Measurements from ENCODE around the gene KRT23. TPM values are rescaled to one million over a fixed set of nuclear protein-coding genes. Genes with fewer than 3 reads are reported as not detected.

KRT23 gene
- total RNA-seq, 1 donor from 2014 or later = not detected

DNA sequence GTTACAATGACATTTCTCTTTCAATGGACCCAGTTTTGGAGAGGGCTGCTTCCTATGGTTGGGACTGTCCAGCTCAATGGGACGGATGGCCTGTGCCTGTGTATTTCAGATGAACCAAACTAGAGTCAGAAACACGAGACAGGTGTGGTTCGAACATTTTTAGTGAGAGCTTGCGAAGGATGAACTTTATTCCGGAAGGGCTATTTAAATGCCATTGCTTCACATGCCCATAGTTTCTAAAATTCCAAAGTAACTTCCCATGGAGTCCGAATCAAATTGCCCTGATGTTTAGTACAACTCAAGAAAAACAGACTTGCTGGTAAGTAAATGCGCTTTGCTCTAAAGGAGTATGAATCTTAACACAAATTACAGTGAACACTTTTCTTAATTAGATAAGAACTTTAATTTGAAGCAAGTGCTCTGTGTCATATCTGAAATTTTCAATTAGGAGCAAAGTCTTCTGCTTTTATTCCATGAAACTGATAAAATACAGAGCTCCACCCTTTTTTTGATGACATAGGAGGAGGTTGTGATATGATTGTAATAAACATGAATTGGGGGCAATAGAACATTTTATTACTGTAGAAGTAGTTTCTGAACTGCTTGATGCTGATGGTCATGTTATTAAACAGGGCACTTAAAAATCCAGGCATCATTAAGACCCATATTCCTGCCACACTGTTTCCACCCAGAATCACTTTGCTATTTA lies 53.7 kb downstream of the KRT23 start:
- Mint-ChIP-seq H3K9me3 (ENCODE audit: unreplicated experiment) (no peaks in the 10 kb centered on the region), H3K36me3 (ENCODE audit: unreplicated experiment) (no peaks in the 10 kb centered on the region), H3K4me1 (ENCODE audit: low read depth, unreplicated experiment) (no peaks in the 10 kb centered on the region), H3K27me3 (ENCODE audit: unreplicated experiment) (peaks cover 2% of the 10 kb centered on the region), H3K4me3 (ENCODE audit: unreplicated experiment) (no peak overlapping the region), H3K27ac (ENCODE audit: unreplicated experiment) (no peak overlapping the region)
- TF ChIP-seq, protein P1, sequence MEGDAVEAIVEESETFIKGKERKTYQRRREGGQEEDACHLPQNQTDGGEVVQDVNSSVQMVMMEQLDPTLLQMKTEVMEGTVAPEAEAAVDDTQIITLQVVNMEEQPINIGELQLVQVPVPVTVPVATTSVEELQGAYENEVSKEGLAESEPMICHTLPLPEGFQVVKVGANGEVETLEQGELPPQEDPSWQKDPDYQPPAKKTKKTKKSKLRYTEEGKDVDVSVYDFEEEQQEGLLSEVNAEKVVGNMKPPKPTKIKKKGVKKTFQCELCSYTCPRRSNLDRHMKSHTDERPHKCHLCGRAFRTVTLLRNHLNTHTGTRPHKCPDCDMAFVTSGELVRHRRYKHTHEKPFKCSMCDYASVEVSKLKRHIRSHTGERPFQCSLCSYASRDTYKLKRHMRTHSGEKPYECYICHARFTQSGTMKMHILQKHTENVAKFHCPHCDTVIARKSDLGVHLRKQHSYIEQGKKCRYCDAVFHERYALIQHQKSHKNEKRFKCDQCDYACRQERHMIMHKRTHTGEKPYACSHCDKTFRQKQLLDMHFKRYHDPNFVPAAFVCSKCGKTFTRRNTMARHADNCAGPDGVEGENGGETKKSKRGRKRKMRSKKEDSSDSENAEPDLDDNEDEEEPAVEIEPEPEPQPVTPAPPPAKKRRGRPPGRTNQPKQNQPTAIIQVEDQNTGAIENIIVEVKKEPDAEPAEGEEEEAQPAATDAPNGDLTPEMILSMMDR (IDR thresholded peaks at IDR 0.05; ENCODE audit: partially characterized antibody, unreplicated experiment) = no peak
- DNase-seq = no peak

DNA sequence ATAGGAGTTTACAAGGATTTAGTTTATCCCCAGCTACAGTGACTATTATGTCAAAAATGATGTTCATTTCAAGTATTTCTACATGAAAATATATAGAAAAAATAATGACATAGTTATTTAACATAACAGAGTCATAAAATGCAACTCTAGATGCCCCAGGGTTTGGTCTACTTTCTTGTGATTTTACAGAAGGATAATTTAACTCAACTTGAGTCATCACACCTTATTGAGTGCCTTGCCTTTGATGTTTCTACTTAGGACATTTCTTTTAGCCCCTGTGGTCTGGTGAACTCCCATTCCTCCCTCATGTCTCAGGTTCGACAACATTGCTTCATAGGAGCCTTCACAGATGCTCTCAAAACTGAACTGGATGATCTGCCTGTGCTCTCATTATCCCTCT lies 54.4 kb downstream of the KRT23 start:
- Mint-ChIP-seq H3K4me3 (ENCODE audit: unreplicated experiment) (no peak overlapping the region), H3K27ac (ENCODE audit: unreplicated experiment) (no peak overlapping the region), H3K9me3 (ENCODE audit: unreplicated experiment) (no peaks in the 10 kb centered on the region), H3K27me3 (ENCODE audit: unreplicated experiment) (peaks cover 2% of the 10 kb centered on the region), H3K36me3 (ENCODE audit: unreplicated experiment) (no peaks in the 10 kb centered on the region), H3K4me1 (ENCODE audit: low read depth, unreplicated experiment) (no peaks in the 10 kb centered on the region)
- TF ChIP-seq, protein P1 (IDR thresholded peaks at IDR 0.05; ENCODE audit: partially characterized antibody, unreplicated experiment) = no peak
- no peak for DNase-seq

DNA sequence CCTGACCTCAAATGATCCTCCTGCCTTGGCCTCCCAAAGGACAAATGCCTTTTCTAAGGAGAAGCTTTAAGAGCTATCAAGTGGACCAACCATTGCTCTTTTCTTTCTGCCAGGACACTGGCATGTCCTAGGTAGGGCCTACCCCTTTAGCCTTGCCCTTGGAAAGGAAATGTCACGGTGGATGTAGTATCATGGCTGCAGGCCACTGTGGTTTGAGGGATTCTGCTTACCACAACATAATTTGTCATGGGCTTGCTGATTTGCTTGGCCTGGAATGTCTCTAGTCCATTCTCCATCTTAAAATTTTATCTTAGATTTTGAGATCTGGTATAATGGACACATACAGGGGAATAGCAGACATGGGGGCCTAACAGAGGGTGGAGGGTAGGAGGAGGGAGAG lies 58.4 kb downstream of the KRT23 start:
- Mint-ChIP-seq H3K9me3 (ENCODE audit: unreplicated experiment) (peaks cover 2% of the 10 kb centered on the region), H3K4me1 (ENCODE audit: low read depth, unreplicated experiment) (peaks cover 2% of the 10 kb centered on the region), H3K27me3 (ENCODE audit: unreplicated experiment) (no peaks in the 10 kb centered on the region), H3K36me3 (ENCODE audit: unreplicated experiment) (no peaks in the 10 kb centered on the region), H3K27ac (ENCODE audit: unreplicated experiment) (no peak overlapping the region), H3K4me3 (ENCODE audit: unreplicated experiment) (no peak overlapping the region)
- TF ChIP-seq, protein P1 (IDR thresholded peaks at IDR 0.05; ENCODE audit: partially characterized antibody, unreplicated experiment) = no peak
- no peak for DNase-seq

DNA sequence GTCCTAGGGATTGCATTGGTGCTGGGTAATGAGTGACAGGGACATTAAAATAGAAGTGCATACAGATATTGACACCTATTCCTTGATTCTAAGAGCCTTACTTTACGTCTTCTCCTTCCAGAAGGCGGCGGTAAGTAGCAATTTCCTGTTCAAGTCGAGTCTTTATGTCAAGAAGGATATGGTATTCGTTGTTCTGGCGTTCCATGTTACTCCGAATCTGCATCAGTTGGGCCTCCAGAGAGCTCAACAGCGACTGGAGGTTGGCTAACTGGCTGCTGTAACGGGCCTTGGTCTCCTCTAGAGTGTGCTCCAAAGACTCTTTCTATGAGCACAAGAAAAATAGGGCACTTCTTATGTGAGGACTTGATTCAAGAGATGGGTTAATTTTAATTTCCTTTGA lies 59.4 kb downstream of the KRT23 start:
- TF ChIP-seq, protein P1 (IDR thresholded peaks at IDR 0.05; ENCODE audit: partially characterized antibody, unreplicated experiment) = no peak
- no peak overlapping the region for H3K4me3 Mint-ChIP-seq (ENCODE audit: unreplicated experiment)
- no peaks in the 10 kb centered on the region for H3K27me3 Mint-ChIP-seq (ENCODE audit: unreplicated experiment)

DNA sequence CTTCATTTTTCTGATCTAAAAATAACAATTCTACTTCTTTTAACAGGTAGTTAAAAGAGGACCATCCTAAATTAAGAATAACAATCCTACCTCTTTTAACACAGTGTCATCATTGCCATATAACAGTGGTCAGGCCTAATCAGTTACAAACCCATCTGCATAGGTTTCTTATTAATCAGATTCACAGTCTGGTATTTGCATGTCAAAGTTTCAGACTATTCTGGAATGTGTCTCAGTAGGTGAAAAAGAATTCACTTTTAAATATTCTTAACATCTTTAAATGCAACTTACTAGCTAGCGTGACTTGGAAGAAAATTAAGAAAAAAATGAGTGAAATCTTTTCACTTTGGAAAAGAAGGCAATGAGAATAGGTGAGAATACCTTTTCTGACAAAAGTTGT lies 63.6 kb downstream of the KRT23 start:
- H3K27ac Mint-ChIP-seq (ENCODE audit: unreplicated experiment) = no peak overlapping the region
- H3K4me1 Mint-ChIP-seq (ENCODE audit: low read depth, unreplicated experiment) = peaks cover 2% of the 10 kb centered on the region
- H3K27me3 Mint-ChIP-seq (ENCODE audit: unreplicated experiment) = no peaks in the 10 kb centered on the region
- no peaks in the 10 kb centered on the region for H3K36me3 Mint-ChIP-seq (ENCODE audit: unreplicated experiment)
- no peak overlapping the region for H3K4me3 Mint-ChIP-seq (ENCODE audit: unreplicated experiment)
- TF ChIP-seq, protein P1 (IDR thresholded peaks at IDR 0.05; ENCODE audit: partially characterized antibody, unreplicated experiment) = no peak
- peaks cover 2% of the 10 kb centered on the region for H3K9me3 Mint-ChIP-seq (ENCODE audit: unreplicated experiment)
- no peak for DNase-seq

More for the DNA sequence above, 59.4 kb downstream of the KRT23 start:
- peaks cover 2% of the 10 kb centered on the region for H3K9me3 Mint-ChIP-seq (ENCODE audit: unreplicated experiment)
- no peak overlapping the region for H3K27ac Mint-ChIP-seq (ENCODE audit: unreplicated experiment)
- DNase-seq = no peak
- H3K36me3 Mint-ChIP-seq (ENCODE audit: unreplicated experiment) = no peaks in the 10 kb centered on the region
- H3K4me1 Mint-ChIP-seq (ENCODE audit: low read depth, unreplicated experiment) = peaks cover 2% of the 10 kb centered on the region
